Measurements from ENCODE around the gene NT5C. TPM values are rescaled to one million over a fixed set of nuclear protein-coding genes. Genes with fewer than 3 reads are reported as not detected.
A peak's percentile ranks its signal among the peaks of the same experiment; 100 is the strongest.

The NT5C gene
- total and polyA plus RNA-seq, 11 donors, result 15.9 to 56.0 (median 24.7) TPM

GRCh38 chr17:75088465-75089417, 42.8 kb downstream of the NT5C start:
- peak in 1 of 12 donors; percentile 13 for TF ChIP-seq CTCF (IDR thresholded peaks at IDR 0.05)
- TF ChIP-seq POLR2A (IDR thresholded peaks at IDR 0.05), result no peak
- ATAC-seq, result peak in 3 of 4 donors; percentile 20 to 44 (median 37)
- intact Hi-C loops (cut with DNase I), result no loop called here
- Histone ChIP-seq H3K4me3 (peak overlapping the region; percentile 46 to 85 (median 64)), H3K27ac (peak overlapping the region; percentile 64 to 97 (median 90)), H3K4me1 (peaks cover 0 to 55% (median 36%) of the 10 kb centered on the region in 12 donors), H3K36me3 (no peaks in the 10 kb centered on the region), H3K27me3 (no peaks in the 10 kb centered on the region), H3K9me3 (no peaks in the 10 kb centered on the region)
- peak in 2 of 5 donors; percentile 41 to 63 for DNase-seq
- WGBS, 4 donors, result 74 to 85% (median 82%) methylated on average over 8 to 11 of the region's 11 CpGs

GRCh38 chr17:75087558-75088453, 43.7 kb downstream of the NT5C start, which contains the start of gene SLC16A5:
SLC16A5 (plus strand) TSS chr17:75087954; CDS start chr17:75093637, 5,683 bp downstream.
- intact Hi-C loops (cut with DNase I), result no loop called here
- TF ChIP-seq CTCF (IDR thresholded peaks at IDR 0.05), result no peak
- peak in 1 of 2 donors; percentile 57 for TF ChIP-seq POLR2A (IDR thresholded peaks at IDR 0.05)
- ATAC-seq (peak; percentile 82 to 94 (median 93)), DNase-seq (peak; percentile 91 to 94 (median 93))
- WGBS, 4 donors, result 2 to 6% (median 3%) methylated on average over 41 to 69 of the region's 69 CpGs
- no peaks in the 10 kb centered on the region for H3K36me3 ChIP-seq
- H3K27me3 ChIP-seq, result no peaks in the 10 kb centered on the region
- peaks cover 0 to 56% (median 36%) of the 10 kb centered on the region in 12 donors for H3K4me1 ChIP-seq
- H3K4me3 ChIP-seq, result peak within 1 kb of the TSS; percentile 46 to 85 (median 64)
- H3K27ac ChIP-seq, result peak within 1 kb of the TSS; percentile 64 to 97 (median 90)
- H3K9me3 ChIP-seq, result no peaks in the 10 kb centered on the region

GRCh38 chr17:75087182-75087557, 44.4 kb downstream of the NT5C start:
- ATAC-seq (no peak), DNase-seq (no peak)
- Histone ChIP-seq H3K27me3 (no peaks in the 10 kb centered on the region), H3K9me3 (no peaks in the 10 kb centered on the region), H3K4me3 (peak overlapping the region in 11 of 12 donors; percentile 48 to 85 (median 66)), H3K4me1 (peaks cover 0 to 56% (median 36%) of the 10 kb centered on the region in 12 donors), H3K27ac (peak overlapping the region; percentile 55 to 97 (median 90)), H3K36me3 (no peaks in the 10 kb centered on the region)
- 68 to 80% (median 73%) methylated on average over 12 of the region's 12 CpGs for WGBS, 4 donors
- TF ChIP-seq POLR2A (IDR thresholded peaks at IDR 0.05) (no peak), CTCF (IDR thresholded peaks at IDR 0.05) (no peak)
- intact Hi-C loops (cut with DNase I), result no loop called here
